Liver (tissue), 9 donors: ENCODE measurements around the gene MEOX2. TPM values are rescaled to one million over a fixed set of nuclear protein-coding genes. Genes with fewer than 3 reads are reported as not detected.

Experiments
- DNase-seq: peaks from one replicate; pipeline ENCODE4 v3.0.0-alpha.2; 2017; ENCODE audit warnings: low spot score
- H3K27ac ChIP-seq, 2 donors: one replicate each; pipeline ENCODE4 v1.7.0; 2013; ENCODE audit warnings: inconsistent platforms in 2 of 2, low read length in 2 of 2, control low read depth in 1 of 2, low read depth in 1 of 2, mild to moderate bottlenecking in 1 of 2
- H3K27me3 ChIP-seq, 4 donors: one replicate each; pipeline versions ENCODE4 v1.6.1 to v1.7.0; 2013; ENCODE audit warnings: low read length in 3 of 4, inconsistent platforms in 1 of 4, mild to moderate bottlenecking in 1 of 4, moderate library complexity in 1 of 4; ENCODE audit not compliant: control insufficient read depth in 4 of 4, insufficient read depth in 4 of 4
- H3K36me3 ChIP-seq, 4 donors: one replicate each; pipeline versions ENCODE4 v1.6.1 to v1.7.0; 2013; ENCODE audit warnings: low read length in 3 of 4, mild to moderate bottlenecking in 3 of 4, low read depth in 1 of 4, moderate library complexity in 1 of 4; ENCODE audit not compliant: control insufficient read depth in 4 of 4, insufficient read depth in 3 of 4
- H3K4me1 ChIP-seq, 4 donors: one replicate each; pipeline versions ENCODE4 v1.6.1 to v1.7.0; 2013; ENCODE audit warnings: low read length in 3 of 4, mild to moderate bottlenecking in 3 of 4, moderate library complexity in 1 of 4; ENCODE audit not compliant: control insufficient read depth in 4 of 4, insufficient read depth in 4 of 4
- H3K4me3 ChIP-seq, 3 donors: one replicate each; pipeline versions ENCODE4 v1.6.1 to v1.7.0; 2013; ENCODE audit warnings: low read length in 3 of 3, control low read depth in 1 of 3, low read depth in 1 of 3, mild to moderate bottlenecking in 1 of 3
- H3K9ac ChIP-seq, 2 donors: one replicate each; pipeline ENCODE4 v1.7.0; 2013; ENCODE audit warnings: low read length in 2 of 2, mild to moderate bottlenecking in 2 of 2, moderate library complexity in 2 of 2, control low read depth in 1 of 2, low read depth in 1 of 2
- H3K9me3 ChIP-seq, 4 donors: one replicate each; pipeline versions ENCODE4 v1.6.1 to v1.7.0; 2013; ENCODE audit warnings: low read length in 3 of 4; ENCODE audit not compliant: control insufficient read depth in 4 of 4
- ATF3 ChIP-seq: IDR thresholded peaks from 2 replicates; pipeline ENCODE4 v1.6.1; 2016; ENCODE audit warnings: antibody characterized with exemption
- EGR1 ChIP-seq, 2 donors: IDR thresholded peaks; 2 replicates each; pipeline ENCODE4 v1.6.1; 2016 to 2018; ENCODE audit warnings: antibody characterized with exemption in 2 of 2, low read depth in 2 of 2
- FOXA2 ChIP-seq: IDR thresholded peaks from 2 replicates; pipeline ENCODE4 v1.6.1; 2016; ENCODE audit warnings: antibody characterized with exemption
- GABPA ChIP-seq, 2 donors: IDR thresholded peaks in 1 of 2; conservative IDR thresholded peaks in 1 of 2; 2 replicates each; pipeline ENCODE4 v1.6.1; 2016; ENCODE audit warnings: antibody characterized with exemption in 2 of 2, mild to moderate bottlenecking in 1 of 2, moderate library complexity in 1 of 2
- HNF4A ChIP-seq, 2 donors: conservative IDR thresholded peaks; 2 replicates each; pipeline ENCODE4 v1.6.1; 2016; ENCODE audit warnings: antibody characterized with exemption in 2 of 2, mild to moderate bottlenecking in 2 of 2
- JUND ChIP-seq, 2 donors: IDR thresholded peaks; 2 replicates each; pipeline ENCODE4 v1.6.1; 2016; ENCODE audit warnings: antibody characterized with exemption in 2 of 2
- MAX ChIP-seq: IDR thresholded peaks from 2 replicates; pipeline ENCODE4 v1.6.1; 2016; ENCODE audit warnings: antibody characterized with exemption
- NR2F2 ChIP-seq: IDR thresholded peaks from 2 replicates; pipeline ENCODE4 v1.6.1; 2016; ENCODE audit warnings: antibody characterized with exemption
- RAD21 ChIP-seq, 2 donors: IDR thresholded peaks; 2 replicates each; pipeline ENCODE4 v1.6.1; 2016; ENCODE audit warnings: antibody characterized with exemption in 2 of 2, mild to moderate bottlenecking in 2 of 2
- REST ChIP-seq: IDR thresholded peaks from 2 replicates; pipeline ENCODE4 v1.6.1; 2016; ENCODE audit warnings: antibody characterized with exemption, mild to moderate bottlenecking
- RXRA ChIP-seq, 2 donors: IDR thresholded peaks; 2 replicates each; pipeline ENCODE4 v1.6.1; 2017 to 2018; ENCODE audit warnings: antibody characterized with exemption in 2 of 2, mild to moderate bottlenecking in 1 of 2
- SP1 ChIP-seq: IDR thresholded peaks from 2 replicates; pipeline ENCODE4 v1.6.1; 2018; ENCODE audit warnings: antibody characterized with exemption, mild to moderate bottlenecking
- TAF1 ChIP-seq: conservative IDR thresholded peaks from 2 replicates; pipeline ENCODE4 v1.6.1; 2016; ENCODE audit warnings: antibody characterized with exemption, mild to moderate bottlenecking
- YY1 ChIP-seq: IDR thresholded peaks from 2 replicates; pipeline ENCODE4 v1.6.1; 2016; ENCODE audit warnings: antibody characterized with exemption, mild to moderate bottlenecking
- ZBTB33 ChIP-seq: IDR thresholded peaks from 2 replicates; pipeline ENCODE4 v1.6.1; 2016; ENCODE audit warnings: antibody characterized with exemption
- WGBS: extraction: QIAGEN DNeasy Blood & Tissue Kit; methylation state at CpG from one replicate; pipeline ENCODE4 v1.1.7; 2013; 5-methylcytosine and 5-hydroxymethylcytosine counted together
- polyA plus RNA-seq, 2 donors: library from polyadenylated mRNA; stranded (reverse) in 1 of 2; unstranded in 1 of 2; fragments of 200-250 nt in 1 of 2; fragments of >200 nt in 1 of 2; fragmentation: Nextera tagmentation in 1 of 2; extraction: Ambion mirVana in 1 of 2; gene quantifications; one replicate each; pipeline versions ENCODE4 v1.2.1 to v1.2.3, GENCODE V29; 2013 to 2015
- total RNA-seq, 2 donors: library from RNA; depleted of rRNA; stranded (reverse); fragments of >200 nt; gene quantifications; one replicate each; pipeline ENCODE4 v1.2.3, GENCODE V29; 2014
- TF ChIP-seq, protein P1 (sequence below): fragments of 150-350 bp; IDR thresholded peaks from 2 replicates; pipeline ENCODE4 v1.5.1; 2017; ENCODE audit warnings: improper control_type of control experiment, low read depth, low read length; ENCODE audit not compliant: missing input control
- donor health status: healthy.
- donor health status: healthy.
- donor health status: healthy.
- donor health status: healthy.
- donor health status: healthy.

Gene MEOX2
- total and polyA plus RNA-seq, 4 donors: 0.32 to 0.70 (median 0.47) TPM

DNA sequence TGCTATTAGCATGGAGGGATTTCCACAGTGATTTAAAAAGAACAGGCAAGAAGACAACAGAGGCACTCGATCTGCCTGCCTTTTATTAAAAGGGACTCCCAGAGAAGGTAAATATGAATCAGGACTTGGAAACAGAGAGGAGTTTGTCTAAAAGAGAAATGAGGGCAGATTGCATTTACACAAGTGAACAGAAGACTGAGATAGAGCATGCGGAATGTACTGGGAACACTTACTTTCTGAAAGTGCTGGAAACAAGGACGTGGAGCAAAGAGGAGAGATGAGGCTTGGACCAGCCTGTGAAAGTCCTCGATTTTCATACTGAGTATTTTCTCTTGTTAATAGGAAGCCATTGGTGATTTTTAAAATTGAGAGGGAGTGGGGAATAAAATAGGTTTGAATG is 35.7 kb downstream of the MEOX2 start:
- no peak for DNase-seq
- no peak overlapping the region for H3K27ac ChIP-seq
- no peaks in the 10 kb centered on the region for H3K27me3 ChIP-seq
- H3K4me3 ChIP-seq: no peak overlapping the region
- no peaks in the 10 kb centered on the region for H3K4me1 ChIP-seq
- H3K36me3 ChIP-seq: no peaks in the 10 kb centered on the region
- no peak for TF ChIP-seq JUND (IDR thresholded peaks at IDR 0.05)
- no peak for TF ChIP-seq RAD21 (IDR thresholded peaks at IDR 0.05)
- no peak for TF ChIP-seq HNF4A (conservative IDR thresholded peaks at IDR 0.05)
- no peak for TF ChIP-seq YY1
- TF ChIP-seq FOXA2: no peak
- no peak for TF ChIP-seq ZBTB33
- TF ChIP-seq NR2F2: no peak
- TF ChIP-seq MAX: no peak
- TF ChIP-seq RXRA (IDR thresholded peaks at IDR 0.05): no peak
- TF ChIP-seq, protein P1, sequence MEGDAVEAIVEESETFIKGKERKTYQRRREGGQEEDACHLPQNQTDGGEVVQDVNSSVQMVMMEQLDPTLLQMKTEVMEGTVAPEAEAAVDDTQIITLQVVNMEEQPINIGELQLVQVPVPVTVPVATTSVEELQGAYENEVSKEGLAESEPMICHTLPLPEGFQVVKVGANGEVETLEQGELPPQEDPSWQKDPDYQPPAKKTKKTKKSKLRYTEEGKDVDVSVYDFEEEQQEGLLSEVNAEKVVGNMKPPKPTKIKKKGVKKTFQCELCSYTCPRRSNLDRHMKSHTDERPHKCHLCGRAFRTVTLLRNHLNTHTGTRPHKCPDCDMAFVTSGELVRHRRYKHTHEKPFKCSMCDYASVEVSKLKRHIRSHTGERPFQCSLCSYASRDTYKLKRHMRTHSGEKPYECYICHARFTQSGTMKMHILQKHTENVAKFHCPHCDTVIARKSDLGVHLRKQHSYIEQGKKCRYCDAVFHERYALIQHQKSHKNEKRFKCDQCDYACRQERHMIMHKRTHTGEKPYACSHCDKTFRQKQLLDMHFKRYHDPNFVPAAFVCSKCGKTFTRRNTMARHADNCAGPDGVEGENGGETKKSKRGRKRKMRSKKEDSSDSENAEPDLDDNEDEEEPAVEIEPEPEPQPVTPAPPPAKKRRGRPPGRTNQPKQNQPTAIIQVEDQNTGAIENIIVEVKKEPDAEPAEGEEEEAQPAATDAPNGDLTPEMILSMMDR: no peak
- TF ChIP-seq TAF1: no peak
- no peak for TF ChIP-seq ATF3
- no peak for TF ChIP-seq REST
- TF ChIP-seq GABPA (IDR thresholded peaks at IDR 0.05 in 1 of 2, conservative IDR thresholded peaks at IDR 0.05 in 1 of 2): no peak
- no peak for TF ChIP-seq EGR1 (IDR thresholded peaks at IDR 0.05; ENCODE audit: low read depth in 2 of 2)
- H3K9ac ChIP-seq: no peak overlapping the region
- no peaks in the 10 kb centered on the region for H3K9me3 ChIP-seq
- 90% methylated on average over 4 of the region's 4 CpGs for WGBS

DNA sequence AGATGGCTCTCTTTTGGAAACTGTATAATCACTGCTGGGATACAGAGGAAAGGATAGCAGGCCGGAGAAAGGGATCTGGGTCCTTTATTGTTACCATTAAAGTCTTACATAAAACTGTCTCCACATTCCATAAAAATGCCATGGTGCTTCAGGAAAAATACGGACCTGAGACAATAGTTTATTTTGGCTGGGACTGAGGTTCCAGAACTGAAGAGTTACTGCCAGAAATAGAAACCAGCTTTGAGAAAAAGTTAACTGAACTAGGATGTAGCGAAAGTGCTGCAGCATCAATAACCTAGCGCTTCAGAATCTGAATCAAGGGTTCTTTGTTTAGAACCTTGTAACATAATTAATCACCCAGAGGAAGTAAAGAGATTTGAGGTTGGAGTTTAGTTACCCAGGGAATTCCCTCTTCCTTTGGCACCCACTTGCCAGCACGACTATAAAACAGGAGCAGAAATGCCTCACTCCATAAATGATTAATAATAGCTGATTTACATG is 38.0 kb downstream of the MEOX2 start:
- 64% methylated on average over 5 of the region's 5 CpGs for WGBS
- Histone ChIP-seq H3K4me3 (no peak overlapping the region), H3K9ac (no peak overlapping the region), H3K9me3 (no peaks in the 10 kb centered on the region), H3K27me3 (no peaks in the 10 kb centered on the region), H3K4me1 (no peaks in the 10 kb centered on the region), H3K27ac (no peak overlapping the region), H3K36me3 (no peaks in the 10 kb centered on the region)
- no peak for DNase-seq
- TF ChIP-seq SP1 (no peak), ATF3 (no peak), HNF4A (conservative IDR thresholded peaks at IDR 0.05) (no peak)
- TF ChIP-seq, protein P1: no peak
